H1 (cell line): ENCODE measurements around the gene ARNT2. TPM values are rescaled to one million over a fixed set of nuclear protein-coding genes. Genes with fewer than 3 reads are reported as not detected.

Source experiments
- CTCF ChIA-PET: fragments of 300-600 bp; sonication (Branson Sonifier 250); formaldehyde crosslinking; loops from one replicate; lab custom pipeline; 2021; ENCODE audit not compliant: partially characterized antibody; lab: Charles Lee
- POLR2A ChIA-PET: fragments of 300-600 bp; sonication (Branson Sonifier 250); formaldehyde crosslinking; loops from one replicate; lab custom pipeline; 2021; ENCODE audit warnings: inconsistent platforms; ENCODE audit not compliant: partially characterized antibody; lab: Charles Lee
- DNase-seq, 2 experiments: peaks; one replicate each; pipeline versions ENCODE4 v3.0.0 to v3.0.0-alpha.2; 2010 to 2022; ENCODE audit warnings: low spot score in 2 of 2, low read depth in 1 of 2, mixed read lengths in 1 of 2
- FAIRE-seq: peaks from 2 replicates; lab custom pipeline; 2011; peaks lifted over from hg19 to GRCh38; lab: Jason Lieb, UNC
- H2AFZ ChIP-seq: 2 replicates; pipeline ENCODE4 v1.8.1; 2012; ENCODE audit warnings: low read length, inconsistent platforms
- H2AK5ac ChIP-seq: 2 replicates; pipeline ENCODE4 v1.6.1; 2013; ENCODE audit warnings: low read depth, low read length
- H2BK120ac ChIP-seq: replicated peaks from 2 replicates; pipeline ENCODE3; 2013; ENCODE audit warnings: low read depth, low read length, inconsistent platforms
- H2BK12ac ChIP-seq: 2 replicates; pipeline ENCODE4 v1.6.1; 2013; ENCODE audit warnings: low read depth, low read length
- H2BK15ac ChIP-seq: 2 replicates; pipeline ENCODE4 v1.6.1; 2013; ENCODE audit warnings: low read length
- H2BK20ac ChIP-seq: 2 replicates; pipeline ENCODE4 v1.6.1; 2013; ENCODE audit warnings: low read length
- H2BK5ac ChIP-seq: 2 replicates; pipeline ENCODE4 v1.6.1; 2013; ENCODE audit warnings: low read depth, low read length
- H3K14ac ChIP-seq: 2 replicates; pipeline ENCODE4 v1.6.1; 2013; ENCODE audit warnings: inconsistent platforms; ENCODE audit not compliant: insufficient read length
- H3K18ac ChIP-seq: 2 replicates; pipeline ENCODE4 v1.6.1; 2013; ENCODE audit warnings: low read length; ENCODE audit errors: extremely low read depth
- H3K23ac ChIP-seq: 2 replicates; pipeline ENCODE4 v1.6.1; 2013; ENCODE audit warnings: inconsistent platforms; ENCODE audit not compliant: insufficient read length
- H3K23me2 ChIP-seq: 2 replicates; pipeline ENCODE4 v1.6.1; 2013; ENCODE audit warnings: low read depth, low read length
- H3K27ac ChIP-seq: 2 replicates; pipeline ENCODE4 v1.6.1; 2011; ENCODE audit warnings: low read depth, low read length, inconsistent platforms
- H3K27me3 ChIP-seq, 4 experiments: replicated peaks in 1 of 4; 1 replicate in 1 of 4; 2 replicates in 3 of 4; pipeline versions ENCODE4 v1.6.1 to v1.8.1; 2011 to 2013; ENCODE audit warnings: low read length in 3 of 4, mild to moderate bottlenecking in 3 of 4, inconsistent platforms in 2 of 4, mixed read lengths in 2 of 4, moderate library complexity in 1 of 4; ENCODE audit not compliant: control insufficient read depth in 3 of 4, insufficient read depth in 3 of 4; ENCODE audit errors: extremely low read depth in 1 of 4
- H3K36me3 ChIP-seq, 4 experiments: 2 replicates each; pipeline versions ENCODE4 v1.6.1 to v1.8.1; 2011 to 2013; ENCODE audit warnings: mild to moderate bottlenecking in 4 of 4, low read length in 3 of 4, moderate library complexity in 2 of 4, control low read depth in 1 of 4, inconsistent platforms in 1 of 4; ENCODE audit not compliant: insufficient read depth in 4 of 4, control insufficient read depth in 2 of 4
- H3K4ac ChIP-seq: replicated peaks from 2 replicates; pipeline ENCODE3; 2013; ENCODE audit warnings: low read length, low read depth, mixed read lengths, inconsistent platforms; ENCODE audit not compliant: insufficient read length
- H3K4me1 ChIP-seq, 4 experiments: replicated peaks in 1 of 4; 1 replicate in 1 of 4; 2 replicates in 3 of 4; pipeline versions ENCODE4 v1.6.1 to v1.8.1; 2011 to 2013; ENCODE audit warnings: low read length in 3 of 4, inconsistent platforms in 2 of 4, mixed read lengths in 1 of 4; ENCODE audit not compliant: insufficient read depth in 4 of 4, control insufficient read depth in 3 of 4
- H3K4me2 ChIP-seq, 2 experiments: 2 replicates each; pipeline versions ENCODE4 v1.6.1 to v1.8.1; 2011 to 2013; ENCODE audit warnings: low read depth in 2 of 2, low read length in 2 of 2, control low read depth in 1 of 2, inconsistent platforms in 1 of 2, mild to moderate bottlenecking in 1 of 2; ENCODE audit not compliant: insufficient read depth in 1 of 2
- H3K4me3 ChIP-seq, 4 experiments: fragments of 200-600, 300-600 bp in 1 of 4; sonication (generic), shearing (Covaris generic), sonication (Bioruptor Twin) in 1 of 4; 2 replicates each; pipeline versions ENCODE4 v1.5.1 to v1.8.1; 2011 to 2016; ENCODE audit warnings: low read length in 4 of 4, low read depth in 3 of 4, control low read depth in 2 of 4, inconsistent platforms in 2 of 4, mild to moderate bottlenecking in 2 of 4, mixed read lengths in 1 of 4, moderate library complexity in 1 of 4; ENCODE audit not compliant: insufficient read depth in 2 of 4; ENCODE audit errors: extremely low read depth in 1 of 4
- H3K56ac ChIP-seq: replicated peaks from 2 replicates; pipeline ENCODE3; 2013; ENCODE audit warnings: low read depth, mild to moderate bottlenecking, mixed read lengths, low read length, inconsistent platforms; ENCODE audit not compliant: insufficient read length
- H3K79me1 ChIP-seq: 2 replicates; pipeline ENCODE4 v1.6.1; 2013; ENCODE audit warnings: low read depth, low read length, control low read depth
- H3K79me2 ChIP-seq, 2 experiments: 2 replicates each; pipeline versions ENCODE4 v1.6.1 to v1.8.1; 2012 to 2013; ENCODE audit warnings: low read length in 2 of 2, mild to moderate bottlenecking in 2 of 2, inconsistent platforms in 1 of 2; ENCODE audit not compliant: insufficient read depth in 2 of 2, control insufficient read depth in 1 of 2
- H3K9ac ChIP-seq, 4 experiments: replicated peaks in 1 of 4; 1 replicate in 1 of 4; 2 replicates in 3 of 4; pipeline versions ENCODE4 v1.6.1 to v1.8.1; 2011 to 2013; ENCODE audit warnings: low read depth in 3 of 4, low read length in 3 of 4, control low read depth in 2 of 4, mild to moderate bottlenecking in 2 of 4, moderate library complexity in 2 of 4, inconsistent platforms in 1 of 4; ENCODE audit errors: extremely low read depth in 1 of 4
- H3K9me3 ChIP-seq, 2 experiments: 2 replicates each; pipeline versions ENCODE4 v1.6.1 to v1.8.1; 2012 to 2013; ENCODE audit warnings: mild to moderate bottlenecking in 2 of 2, moderate library complexity in 2 of 2, control low read depth in 1 of 2, inconsistent platforms in 1 of 2, low read depth in 1 of 2, low read length in 1 of 2, mixed read lengths in 1 of 2; ENCODE audit not compliant: insufficient read depth in 2 of 2
- H4K20me1 ChIP-seq, 2 experiments: replicated peaks in 1 of 2; 2 replicates each; pipeline versions ENCODE3 to v1.8.1; 2011 to 2013; ENCODE audit warnings: inconsistent platforms in 2 of 2, low read length in 2 of 2, mild to moderate bottlenecking in 1 of 2; ENCODE audit not compliant: insufficient read depth in 2 of 2, control insufficient read depth in 1 of 2
- H4K5ac ChIP-seq: 2 replicates; pipeline ENCODE4 v1.6.1; 2013; ENCODE audit warnings: low read length, low read depth, mixed read lengths, inconsistent platforms; ENCODE audit not compliant: insufficient read length
- H4K8ac ChIP-seq: 2 replicates; pipeline ENCODE4 v1.8.0; 2013; ENCODE audit warnings: mild to moderate bottlenecking, moderate library complexity, low read length, inconsistent platforms; ENCODE audit not compliant: insufficient read depth; ENCODE audit errors: extremely low read depth
- H4K91ac ChIP-seq: replicated peaks from 2 replicates; pipeline ENCODE3; 2013; ENCODE audit warnings: low read length, mixed read lengths, inconsistent platforms; ENCODE audit not compliant: insufficient read length
- ASH2L ChIP-seq: fragments of 200-600, 300-600 bp; sonication (generic); IDR thresholded peaks from one replicate; pipeline ENCODE4 v1.7.1; 2017; ENCODE audit warnings: low read length
- BRCA1 ChIP-seq: IDR thresholded peaks from 2 replicates; pipeline ENCODE4 v1.6.1; 2012; ENCODE audit warnings: low read depth, low read length, improper control_type of control experiment
- EGR1 ChIP-seq: IDR thresholded peaks from 2 replicates; pipeline ENCODE4 v1.6.1; 2011; ENCODE audit warnings: low read depth, low read length, borderline replicate concordance
- JUND ChIP-seq: IDR thresholded peaks from 2 replicates; pipeline ENCODE4 v1.6.1; 2011; ENCODE audit warnings: mild to moderate bottlenecking, improper control_type of control experiment, low read length
- KDM1A ChIP-seq: fragments of 200-600, 300-600 bp; sonication (generic); IDR thresholded peaks from 2 replicates; pipeline ENCODE4 v1.7.1; 2016; ENCODE audit warnings: mild to moderate bottlenecking, low read length, borderline replicate concordance
- NANOG ChIP-seq: IDR thresholded peaks from 2 replicates; pipeline ENCODE4 v1.6.1; 2011; ENCODE audit warnings: low read length, low read depth, mild to moderate bottlenecking, inconsistent platforms; ENCODE audit not compliant: insufficient read depth, poor library complexity, severe bottlenecking
- POU5F1 ChIP-seq: IDR thresholded peaks from 2 replicates; pipeline ENCODE4 v1.6.1; 2011; ENCODE audit warnings: low read depth, mild to moderate bottlenecking, low read length, moderate library complexity
- RBBP5 ChIP-seq: IDR thresholded peaks from 2 replicates; pipeline ENCODE4 v1.7.1; 2012; ENCODE audit warnings: low read depth, mild to moderate bottlenecking, inconsistent platforms, low read length, moderate library complexity, borderline replicate concordance
- SP1 ChIP-seq: IDR thresholded peaks from 2 replicates; pipeline ENCODE4 v1.6.1; 2011; ENCODE audit warnings: low read depth, low read length
- WGBS, 2 experiments: shearing (Covaris generic) in 1 of 2; methylation state at CpG; one replicate each; pipeline versions ENCODE4 v1.1.6 to v1.1.7; 2013 to 2015; ENCODE audit warnings: low lambda C conversion rate in 2 of 2, mixed read lengths in 2 of 2, inconsistent platforms in 1 of 2, low coverage in 1 of 2, missing lambda C conversion rate in 1 of 2; ENCODE audit not compliant: insufficient replicate concordance in 2 of 2, insufficient coverage in 1 of 2, insufficient read length in 1 of 2; ENCODE audit errors: extremely low coverage in 1 of 2, missing lambda C conversion rate in 1 of 2; 5-methylcytosine and 5-hydroxymethylcytosine counted together
- polyA plus RNA-seq, 7 experiments: library from polyadenylated mRNA; depleted of rRNA in 3 of 7; stranded (reverse) in 5 of 7; unstranded in 2 of 7; fragments of >200 nt in 5 of 7; fragments of 200-250 nt in 2 of 7; gene quantifications; 1 replicate in 5 of 7; 2 replicates in 1 of 7; 4 replicates in 1 of 7; pipeline versions ENCODE4 v1.2.1 to v1.2.3, GENCODE V29; 2011 to 2013; ENCODE audit warnings: missing spikeins in 2 of 7, mixed read lengths in 2 of 7
- total RNA-seq: library from RNA; stranded (reverse); fragmentation: NEBNext Ultra II Directional; extraction: Animal tissue kit (Norgen Biotek cat#: 25700); gene quantifications from 2 replicates; pipeline ENCODE4 v1.2.1, GENCODE V29; 2021
- TF ChIP-seq, protein P1 (sequence below): IDR thresholded peaks from 2 replicates; pipeline ENCODE4 v1.6.1; 2012; ENCODE audit warnings: low read length, inconsistent platforms

Gene ARNT2
- total and polyA plus RNA-seq, 2 of the 8 experiments (the other 6 are each of a cell fraction or from before 2014, with no cell fraction given), result 9.5 to 14.6 TPM

- Histone ChIP-seq H3K9ac (no peak overlapping the region), H3K4ac (no peak overlapping the region), H3K4me3 (no peak overlapping the region), H4K91ac (no peak overlapping the region), H4K8ac (no peak overlapping the region), H3K14ac (no peak overlapping the region), H3K18ac (no peak overlapping the region), H2AFZ (no peak overlapping the region), H4K5ac (no peak overlapping the region), H3K4me1 (no peaks in the 10 kb centered on the region; a peak in 1 of 7 replicates), H2BK15ac (no peak overlapping the region), H3K36me3 (no peaks in the 10 kb centered on the region), H2BK20ac (no peak overlapping the region), H3K56ac (no peak overlapping the region), H3K79me1 (no peaks in the 10 kb centered on the region), H3K27me3 (peaks cover 0 to under 1% (median 0%) of the 10 kb centered on the region in 4 experiments; a peak in 1 of 7 replicates), H2BK12ac (no peak overlapping the region), H3K4me2 (no peak overlapping the region), H2AK5ac (no peak overlapping the region), H4K20me1 (peaks cover 0 to 2% of the 10 kb centered on the region in 2 experiments), H2BK120ac (no peak overlapping the region), H3K23me2 (peaks cover 4% of the 10 kb centered on the region; the same call in 1 of the 2 replicates), H3K9me3 (no peaks in the 10 kb centered on the region; a peak in 1 of 4 replicates), H3K27ac (no peak overlapping the region), H3K79me2 (no peaks in the 10 kb centered on the region), H2BK5ac (no peak overlapping the region), H3K23ac (no peak overlapping the region)
- CTCF ChIA-PET, result interaction anchor here (0.8 to 3.0 kb wide), 12 partner anchors 8 to 160 kb away, joined by 3 to 14 read pairs (median 4); partner anchors contain the start of gene CEMIP
- DNase-seq, result peak in 1 of 2 experiments; percentile 19
- WGBS, 2 experiments, result 89% methylated on average over 3 of the region's 3 CpGs; no CpG with 5 or more reads in 1 of the 2 experiments
- POLR2A ChIA-PET, result no interaction called here
- no peak for FAIRE-seq
- TF ChIP-seq SP1, result no peak
- TF ChIP-seq JUND, result no peak
- TF ChIP-seq, protein P1, sequence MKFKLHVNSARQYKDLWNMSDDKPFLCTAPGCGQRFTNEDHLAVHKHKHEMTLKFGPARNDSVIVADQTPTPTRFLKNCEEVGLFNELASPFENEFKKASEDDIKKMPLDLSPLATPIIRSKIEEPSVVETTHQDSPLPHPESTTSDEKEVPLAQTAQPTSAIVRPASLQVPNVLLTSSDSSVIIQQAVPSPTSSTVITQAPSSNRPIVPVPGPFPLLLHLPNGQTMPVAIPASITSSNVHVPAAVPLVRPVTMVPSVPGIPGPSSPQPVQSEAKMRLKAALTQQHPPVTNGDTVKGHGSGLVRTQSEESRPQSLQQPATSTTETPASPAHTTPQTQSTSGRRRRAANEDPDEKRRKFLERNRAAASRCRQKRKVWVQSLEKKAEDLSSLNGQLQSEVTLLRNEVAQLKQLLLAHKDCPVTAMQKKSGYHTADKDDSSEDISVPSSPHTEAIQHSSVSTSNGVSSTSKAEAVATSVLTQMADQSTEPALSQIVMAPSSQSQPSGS, result no peak
- no peak for TF ChIP-seq KDM1A
- no peak for TF ChIP-seq EGR1
- no peak for TF ChIP-seq BRCA1
- no peak for TF ChIP-seq POU5F1
- TF ChIP-seq NANOG, result no peak
- TF ChIP-seq ASH2L, result no peak
- TF ChIP-seq RBBP5, result no peak
Measured at GRCh38 chr15:80620141-80620540, 216.0 kb downstream of the ARNT2 start.
